Left ventricle myocardium inferior (tissue), 1 donor: ENCODE data around the gene RRAGD. TPM values are rescaled to one million over a fixed set of nuclear protein-coding genes. Genes with fewer than 3 reads are reported as not detected.

Experiments
- DNase-seq: peaks from one replicate; pipeline ENCODE4 v3.0.0-alpha.2; 2020
- H3K27ac ChIP-seq: fragments of 200-600 bp; replicated peaks from 2 replicates; pipeline ENCODE4 v1.8.0; 2021
- H3K27me3 ChIP-seq: fragments of 200-600 bp; 2 replicates; pipeline ENCODE4 v1.8.0; 2021; ENCODE audit warnings: low read depth
- H3K36me3 ChIP-seq: fragments of 200-600 bp; 2 replicates; pipeline ENCODE4 v1.8.0; 2021
- H3K4me1 ChIP-seq: fragments of 200-600 bp; 2 replicates; pipeline ENCODE4 v1.8.0; 2021
- H3K4me3 ChIP-seq: fragments of 200-600 bp; 2 replicates; pipeline ENCODE4 v1.8.0; 2021; ENCODE audit warnings: mild to moderate bottlenecking, moderate library complexity
- H3K9me3 ChIP-seq: fragments of 200-600 bp; replicated peaks from 2 replicates; pipeline ENCODE4 v1.8.0; 2021
- CTCF ChIP-seq: fragments of 200-600 bp; IDR thresholded peaks from 2 replicates; pipeline ENCODE4 v1.8.0; 2021; ENCODE audit warnings: antibody characterized with exemption, mild to moderate bottlenecking, borderline replicate concordance
- intact Hi-C: fragments of 100-400 bp; cut with micrococcal nuclease; formaldehyde crosslinking; loops from one replicate; pipeline ENCODE4 v1.11.0; 2022
- total RNA-seq: library from RNA; stranded (reverse); fragmentation: NEBNext Ultra II Directional; extraction: Animal tissue kit (Norgen Biotek cat#: 25700); gene quantifications from one replicate; pipeline ENCODE4 v1.2.1, GENCODE V29; 2021
- donor health status: DM: no; HTN: yes; CAD: no; lungs with severe emphysema.

RRAGD gene
- total RNA-seq, 1 donor from 2014 or later: 123 TPM

- Histone ChIP-seq H3K27ac (no peak overlapping the region), H3K36me3 (no peaks in the 10 kb centered on the region), H3K9me3 (no peaks in the 10 kb centered on the region), H3K4me3 (no peak overlapping the region), H3K27me3 (no peaks in the 10 kb centered on the region), H3K4me1 (peaks cover 5% of the 10 kb centered on the region)
- intact Hi-C loops: no loop called here
- DNase-seq: no peak
- no peak for TF ChIP-seq CTCF
Observed at GRCh38 chr6:89452281-89452680, 40.2 kb upstream of the RRAGD start.

GRCh38 chr6:89449193-89449592 is 37.1 kb upstream of the RRAGD start:
- no peak for TF ChIP-seq CTCF
- DNase-seq: no peak
- intact Hi-C loops: no loop called here
- Histone ChIP-seq H3K36me3 (no peaks in the 10 kb centered on the region), H3K4me1 (peaks cover 5% of the 10 kb centered on the region), H3K27me3 (no peaks in the 10 kb centered on the region), H3K9me3 (no peaks in the 10 kb centered on the region), H3K4me3 (no peak overlapping the region), H3K27ac (no peak overlapping the region)

GRCh38 chr6:89443658-89444057 is 31.6 kb upstream of the RRAGD start:
- no peaks in the 10 kb centered on the region for H3K27me3 ChIP-seq
- H3K9me3 ChIP-seq: peaks cover 3% of the 10 kb centered on the region
- H3K27ac ChIP-seq: no peak overlapping the region
- no peaks in the 10 kb centered on the region for H3K4me1 ChIP-seq
- DNase-seq: no peak
- intact Hi-C loops: no loop called here
- no peak overlapping the region for H3K4me3 ChIP-seq
- no peaks in the 10 kb centered on the region for H3K36me3 ChIP-seq
- TF ChIP-seq CTCF: no peak

- intact Hi-C loops: no loop called here
- no peak overlapping the region for H3K4me3 ChIP-seq
- H3K9me3 ChIP-seq: peaks cover 3% of the 10 kb centered on the region
- H3K4me1 ChIP-seq: peaks cover 10% of the 10 kb centered on the region
- DNase-seq: no peak
- H3K27ac ChIP-seq: no peak overlapping the region
- TF ChIP-seq CTCF: no peak
- no peaks in the 10 kb centered on the region for H3K27me3 ChIP-seq
- no peaks in the 10 kb centered on the region for H3K36me3 ChIP-seq
Observed at GRCh38 chr6:89440200-89440599, 28.1 kb upstream of the RRAGD start.

- Histone ChIP-seq H3K36me3 (no peaks in the 10 kb centered on the region), H3K9me3 (peaks cover 3% of the 10 kb centered on the region), H3K27ac (no peak overlapping the region), H3K4me1 (peaks cover 13% of the 10 kb centered on the region), H3K4me3 (no peak overlapping the region), H3K27me3 (no peaks in the 10 kb centered on the region)
- no peak for TF ChIP-seq CTCF
- intact Hi-C loops: no loop called here
- DNase-seq: no peak
Observed at GRCh38 chr6:89439014-89439413, 26.9 kb upstream of the RRAGD start.

- intact Hi-C loops: no loop called here
Observed at GRCh38 chr6:89438248-89438647, 26.2 kb upstream of the RRAGD start.

More at GRCh38 chr6:89438248-89438647, 26.2 kb upstream of the RRAGD start:
- Histone ChIP-seq H3K4me1 (peaks cover 21% of the 10 kb centered on the region), H3K4me3 (no peak overlapping the region), H3K27ac (no peak overlapping the region), H3K9me3 (peaks cover 3% of the 10 kb centered on the region), H3K36me3 (no peaks in the 10 kb centered on the region), H3K27me3 (no peaks in the 10 kb centered on the region)
- DNase-seq: no peak
- no peak for TF ChIP-seq CTCF
